Measurements from ENCODE around the gene IGFL4. TPM values are rescaled to one million over a fixed set of nuclear protein-coding genes. Genes with fewer than 3 reads are reported as not detected.

IGFL4 gene
- total and polyA plus RNA-seq, 2 of the 13 experiments (the other 11 are each of a cell fraction or from before 2014, with no cell fraction given): 1.2 to 1.4 TPM

DNA sequence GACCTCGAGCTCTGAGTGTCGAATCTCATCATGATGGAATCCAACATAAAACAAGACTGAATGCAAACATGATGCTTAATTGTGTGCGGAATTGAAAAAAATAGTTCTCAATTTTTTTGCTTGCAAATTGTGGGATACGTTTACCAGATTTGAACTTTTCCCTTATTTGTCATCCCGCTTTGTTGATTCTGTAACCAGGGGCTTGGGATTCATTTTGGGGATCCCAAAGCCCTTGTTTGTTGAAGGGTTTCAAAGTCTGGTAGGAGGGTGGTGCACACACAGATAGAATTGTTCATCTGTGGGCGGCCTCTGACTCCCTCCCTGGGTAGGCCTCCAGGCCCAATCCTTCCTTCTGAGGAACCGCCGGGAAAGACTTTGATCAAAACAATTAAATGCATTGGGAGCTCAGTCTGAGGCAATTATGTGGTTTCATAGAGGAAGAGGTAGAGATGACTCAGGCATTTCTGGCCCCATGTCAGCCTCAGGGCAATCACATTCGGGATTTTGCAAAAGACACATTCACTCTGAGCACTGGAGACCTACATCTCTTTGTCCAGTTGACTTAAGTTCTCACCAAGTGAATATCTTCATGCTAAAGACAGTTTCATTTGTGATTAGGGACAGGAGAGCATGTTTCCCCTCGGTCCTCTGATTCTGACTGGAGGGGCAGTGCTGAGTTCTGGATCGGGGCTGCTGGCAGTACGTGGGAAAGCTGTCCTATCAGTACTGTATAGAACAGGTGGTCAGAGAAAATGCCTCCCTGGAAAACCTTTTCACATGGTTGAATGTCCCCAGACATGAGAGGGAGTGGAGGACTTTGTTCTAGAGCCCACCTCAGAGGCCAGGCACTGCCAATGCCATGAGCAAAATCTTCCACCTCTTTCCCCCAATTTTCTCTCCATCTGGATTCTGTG is 27.8 kb upstream of the IGFL4 start (continued):
- TF ChIP-seq SNRNP70 (IDR thresholded peaks at IDR 0.05; ENCODE audit: low read depth, low read length) (no peak), HNRNPK (IDR thresholded peaks at IDR 0.05; ENCODE audit: low read depth, low read length, poor library complexity, severe bottlenecking) (no peak), KDM1A (CRISPR knock-in tag; IDR thresholded peaks at IDR 0.05) (no peak), ZNF564 (CRISPR knock-in tag; IDR thresholded peaks at IDR 0.05) (no peak), SNAI1 (CRISPR knock-in tag; IDR thresholded peaks at IDR 0.05; ENCODE audit: borderline replicate concordance) (no peak), ETV5 (CRISPR knock-in tag; IDR thresholded peaks at IDR 0.05; ENCODE audit: borderline replicate concordance) (peak; percentile 46; the same call in 1 of the 2 replicates), ZC3H4 (CRISPR knock-in tag; IDR thresholded peaks at IDR 0.05; ENCODE audit: borderline replicate concordance) (no peak), ZNF337 (CRISPR knock-in tag; IDR thresholded peaks at IDR 0.05; ENCODE audit: borderline replicate concordance, low read depth) (no peak), PRPF4 (IDR thresholded peaks at IDR 0.05; ENCODE audit: low read depth, low read length, poor library complexity, severe bottlenecking) (no peak), ZNF773 (CRISPR knock-in tag; IDR thresholded peaks at IDR 0.05; ENCODE audit: borderline replicate concordance) (no peak), PHB2 (IDR thresholded peaks at IDR 0.05; ENCODE audit: partially characterized antibody) (no peak), FOSL2 (CRISPR knock-in tag; IDR thresholded peaks at IDR 0.05) (peak; percentile 83)
- TF ChIP-seq, protein P1, sequence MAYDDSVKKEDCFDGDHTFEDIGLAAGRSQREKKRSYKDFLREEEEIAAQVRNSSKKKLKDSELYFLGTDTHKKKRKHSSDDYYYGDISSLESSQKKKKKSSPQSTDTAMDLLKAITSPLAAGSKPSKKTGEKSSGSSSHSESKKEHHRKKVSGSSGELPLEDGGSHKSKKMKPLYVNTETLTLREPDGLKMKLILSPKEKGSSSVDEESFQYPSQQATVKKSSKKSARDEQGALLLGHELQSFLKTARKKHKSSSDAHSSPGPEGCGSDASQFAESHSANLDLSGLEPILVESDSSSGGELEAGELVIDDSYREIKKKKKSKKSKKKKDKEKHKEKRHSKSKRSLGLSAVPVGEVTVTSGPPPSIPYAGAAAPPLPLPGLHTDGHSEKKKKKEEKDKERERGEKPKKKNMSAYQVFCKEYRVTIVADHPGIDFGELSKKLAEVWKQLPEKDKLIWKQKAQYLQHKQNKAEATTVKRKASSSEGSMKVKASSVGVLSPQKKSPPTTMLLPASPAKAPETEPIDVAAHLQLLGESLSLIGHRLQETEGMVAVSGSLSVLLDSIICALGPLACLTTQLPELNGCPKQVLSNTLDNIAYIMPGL (CRISPR knock-in tag; IDR thresholded peaks at IDR 0.05; ENCODE audit: borderline replicate concordance in 1 of 2, low read depth in 1 of 2): no peak
- TF ChIP-seq, protein P2, sequence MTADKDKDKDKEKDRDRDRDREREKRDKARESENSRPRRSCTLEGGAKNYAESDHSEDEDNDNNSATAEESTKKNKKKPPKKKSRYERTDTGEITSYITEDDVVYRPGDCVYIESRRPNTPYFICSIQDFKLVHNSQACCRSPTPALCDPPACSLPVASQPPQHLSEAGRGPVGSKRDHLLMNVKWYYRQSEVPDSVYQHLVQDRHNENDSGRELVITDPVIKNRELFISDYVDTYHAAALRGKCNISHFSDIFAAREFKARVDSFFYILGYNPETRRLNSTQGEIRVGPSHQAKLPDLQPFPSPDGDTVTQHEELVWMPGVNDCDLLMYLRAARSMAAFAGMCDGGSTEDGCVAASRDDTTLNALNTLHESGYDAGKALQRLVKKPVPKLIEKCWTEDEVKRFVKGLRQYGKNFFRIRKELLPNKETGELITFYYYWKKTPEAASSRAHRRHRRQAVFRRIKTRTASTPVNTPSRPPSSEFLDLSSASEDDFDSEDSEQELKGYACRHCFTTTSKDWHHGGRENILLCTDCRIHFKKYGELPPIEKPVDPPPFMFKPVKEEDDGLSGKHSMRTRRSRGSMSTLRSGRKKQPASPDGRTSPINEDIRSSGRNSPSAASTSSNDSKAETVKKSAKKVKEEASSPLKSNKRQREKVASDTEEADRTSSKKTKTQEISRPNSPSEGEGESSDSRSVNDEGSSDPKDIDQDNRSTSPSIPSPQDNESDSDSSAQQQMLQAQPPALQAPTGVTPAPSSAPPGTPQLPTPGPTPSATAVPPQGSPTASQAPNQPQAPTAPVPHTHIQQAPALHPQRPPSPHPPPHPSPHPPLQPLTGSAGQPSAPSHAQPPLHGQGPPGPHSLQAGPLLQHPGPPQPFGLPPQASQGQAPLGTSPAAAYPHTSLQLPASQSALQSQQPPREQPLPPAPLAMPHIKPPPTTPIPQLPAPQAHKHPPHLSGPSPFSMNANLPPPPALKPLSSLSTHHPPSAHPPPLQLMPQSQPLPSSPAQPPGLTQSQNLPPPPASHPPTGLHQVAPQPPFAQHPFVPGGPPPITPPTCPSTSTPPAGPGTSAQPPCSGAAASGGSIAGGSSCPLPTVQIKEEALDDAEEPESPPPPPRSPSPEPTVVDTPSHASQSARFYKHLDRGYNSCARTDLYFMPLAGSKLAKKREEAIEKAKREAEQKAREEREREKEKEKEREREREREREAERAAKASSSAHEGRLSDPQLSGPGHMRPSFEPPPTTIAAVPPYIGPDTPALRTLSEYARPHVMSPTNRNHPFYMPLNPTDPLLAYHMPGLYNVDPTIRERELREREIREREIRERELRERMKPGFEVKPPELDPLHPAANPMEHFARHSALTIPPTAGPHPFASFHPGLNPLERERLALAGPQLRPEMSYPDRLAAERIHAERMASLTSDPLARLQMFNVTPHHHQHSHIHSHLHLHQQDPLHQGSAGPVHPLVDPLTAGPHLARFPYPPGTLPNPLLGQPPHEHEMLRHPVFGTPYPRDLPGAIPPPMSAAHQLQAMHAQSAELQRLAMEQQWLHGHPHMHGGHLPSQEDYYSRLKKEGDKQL (CRISPR knock-in tag; IDR thresholded peaks at IDR 0.05; ENCODE audit: low read depth): no peak
- TF ChIP-seq, protein P3, sequence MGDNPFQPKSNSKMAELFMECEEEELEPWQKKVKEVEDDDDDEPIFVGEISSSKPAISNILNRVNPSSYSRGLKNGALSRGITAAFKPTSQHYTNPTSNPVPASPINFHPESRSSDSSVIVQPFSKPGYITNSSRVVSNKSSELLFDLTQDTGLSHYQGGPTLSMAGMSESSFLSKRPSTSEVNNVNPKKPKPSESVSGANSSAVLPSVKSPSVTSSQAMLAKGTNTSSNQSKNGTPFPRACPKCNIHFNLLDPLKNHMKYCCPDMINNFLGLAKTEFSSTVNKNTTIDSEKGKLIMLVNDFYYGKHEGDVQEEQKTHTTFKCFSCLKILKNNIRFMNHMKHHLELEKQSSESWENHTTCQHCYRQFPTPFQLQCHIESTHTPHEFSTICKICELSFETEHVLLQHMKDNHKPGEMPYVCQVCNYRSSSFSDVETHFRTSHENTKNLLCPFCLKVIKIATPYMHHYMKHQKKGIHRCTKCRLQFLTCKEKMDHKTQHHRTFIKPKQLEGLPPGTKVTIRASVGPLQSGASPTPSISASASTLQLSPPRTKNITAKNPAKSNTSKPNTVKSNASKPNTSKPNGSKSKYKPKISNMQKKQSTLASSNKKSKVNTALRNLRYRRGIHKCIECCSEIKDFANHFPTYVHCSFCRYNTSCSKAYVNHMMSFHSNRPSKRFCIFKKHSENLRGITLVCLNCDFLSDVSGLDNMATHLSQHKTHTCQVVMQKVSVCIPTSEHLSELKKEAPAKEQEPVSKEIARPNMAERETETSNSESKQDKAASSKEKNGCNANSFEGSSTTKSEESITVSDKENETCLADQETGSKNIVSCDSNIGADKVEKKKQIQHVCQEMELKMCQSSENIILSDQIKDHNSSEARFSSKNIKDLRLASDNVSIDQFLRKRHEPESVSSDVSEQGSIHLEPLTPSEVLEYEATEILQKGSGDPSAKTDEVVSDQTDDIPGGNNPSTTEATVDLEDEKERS (CRISPR knock-in tag; IDR thresholded peaks at IDR 0.05): no peak
